Astrocyte of the spinal cord (primary cell): ENCODE results near the gene PPP1R12B.

Experiments
- DNase-seq: peaks from one replicate; pipeline ENCODE4 v3.0.0; 2011; ENCODE audit warnings: low read depth, low spot score
- H3K4me3 ChIP-seq: 2 replicates; pipeline ENCODE4 v1.5.1; 2011; ENCODE audit warnings: low read depth, mild to moderate bottlenecking, low read length, moderate library complexity
- CTCF ChIP-seq: IDR thresholded peaks from 2 replicates; pipeline ENCODE4 v1.5.1; 2012; ENCODE audit warnings: low read depth, mild to moderate bottlenecking, low read length, inconsistent platforms
- in situ Hi-C: cut with HindIII; loops from 2 replicates; pipeline ENCODE4 v1.10.0; 2017; ENCODE audit warnings: low sequenced_read_pairs

Gene PPP1R12B

GRCh38 chr1:202575918-202576653 lies 227.6 kb downstream of the PPP1R12B start:
- H3K4me3 ChIP-seq, result no peak overlapping the region
- in situ Hi-C loops, result no loop called here
- no peak for DNase-seq
- no peak for TF ChIP-seq CTCF

DNA sequence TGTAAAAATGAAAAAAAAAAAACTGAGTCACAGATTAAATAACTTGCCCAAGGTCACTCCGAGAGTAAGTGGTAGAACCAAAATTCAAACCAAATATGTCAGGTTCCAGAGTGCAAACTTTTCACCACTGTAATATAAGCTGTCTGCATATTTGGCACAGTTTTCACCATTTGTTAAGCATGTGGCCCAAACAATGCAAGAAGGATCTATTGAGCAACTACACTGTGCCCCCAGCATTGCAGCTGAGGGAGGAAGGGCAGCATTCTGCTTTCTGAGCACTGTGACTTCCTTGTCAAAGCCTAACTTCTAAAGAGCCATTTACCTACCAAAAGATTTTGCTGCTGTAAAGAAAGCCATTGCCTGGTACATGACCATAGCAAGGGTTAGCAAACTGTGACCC lies 228.3 kb downstream of the PPP1R12B start:
- no peak for TF ChIP-seq CTCF
- in situ Hi-C loops, result no loop called here
- DNase-seq, result peak; percentile 71
- H3K4me3 ChIP-seq, result no peak overlapping the region

GRCh38 chr1:202577381-202577780 lies 228.9 kb downstream of the PPP1R12B start:
- in situ Hi-C loops, result no loop called here
- no peak for TF ChIP-seq CTCF
- DNase-seq, result no peak
- H3K4me3 ChIP-seq, result no peak overlapping the region

GRCh38 chr1:202578001-202578504 lies 229.6 kb downstream of the PPP1R12B start:
- in situ Hi-C loops, result no loop called here
- no peak for TF ChIP-seq CTCF
- peak; percentile 77 for DNase-seq

GRCh38 chr1:202578565-202578964 lies 230.1 kb downstream of the PPP1R12B start:
- in situ Hi-C loops, result no loop called here
- DNase-seq, result no peak
- no peak overlapping the region for H3K4me3 ChIP-seq
- TF ChIP-seq CTCF, result no peak

More at GRCh38 chr1:202578001-202578504, 229.6 kb downstream of the PPP1R12B start:
- no peak overlapping the region for H3K4me3 ChIP-seq

GRCh38 chr1:202579806-202580205 lies 231.3 kb downstream of the PPP1R12B start:
- DNase-seq, result peak; percentile 93
- no peak overlapping the region for H3K4me3 ChIP-seq
- in situ Hi-C loops, result no loop called here
- TF ChIP-seq CTCF, result no peak
